B cell (primary cell): ENCODE data around the gene DEFB124.

Source experiments
- CTCF ChIP-seq: fragments of 200-600 bp; IDR thresholded peaks from one replicate; pipeline ENCODE4 v1.8.0; 2022; ENCODE audit warnings: antibody characterized with exemption, mild to moderate bottlenecking
- EZH2 ChIP-seq: IDR thresholded peaks from 2 replicates; pipeline ENCODE4 v1.6.1; 2012; ENCODE audit warnings: borderline replicate concordance, low read depth, mild to moderate bottlenecking, moderate library complexity, low read length; ENCODE audit not compliant: insufficient read depth, poor library complexity, severe bottlenecking

GRCh38 chr20:31514154-31515071 is 39.5 kb upstream of the DEFB124 start, which contains the start of gene HM13:
- TF ChIP-seq CTCF (peak; percentile 95), EZH2 (no peak)
